ENCODE data around the gene GBX2. TPM values are rescaled to one million over a fixed set of nuclear protein-coding genes. Genes with fewer than 3 reads are reported as not detected.

The GBX2 gene
- total RNA-seq, 1 donor from 2014 or later: 1.8 TPM

- Histone ChIP-seq H2AFZ (ENCODE audit: low read depth, low read length) (no peak overlapping the region), H3K9me3 (ENCODE audit: insufficient read depth, low read depth, low read length) (no peaks in the 10 kb centered on the region), H3K9ac (ENCODE audit: low read length) (no peak overlapping the region), H3K27me3 (ENCODE audit: insufficient read depth, low read length) (peaks cover 27% of the 10 kb centered on the region), H3K79me2 (ENCODE audit: insufficient read depth, low read length) (no peaks in the 10 kb centered on the region), H3K36me3 (ENCODE audit: insufficient read depth, low read length) (no peaks in the 10 kb centered on the region), H3K4me3 (ENCODE audit: insufficient read depth, low read depth, low read length) (no peak overlapping the region), H3K27ac (ENCODE audit: low read depth, low read length) (no peak overlapping the region), H3K4me1 (ENCODE audit: insufficient read depth, low read length) (peaks cover 15% of the 10 kb centered on the region), H4K20me1 (ENCODE audit: insufficient read depth, low read length) (peaks cover 6% of the 10 kb centered on the region), H3K4me2 (ENCODE audit: low read length) (no peak overlapping the region)
- H3K9me3 Mint-ChIP-seq (ENCODE audit: unreplicated experiment): peaks cover 2% of the 10 kb centered on the region
- DNase-seq (ENCODE audit: low read depth) (no peak), FAIRE-seq (no peak)
- H3K27me3 Mint-ChIP-seq (ENCODE audit: low read depth, unreplicated experiment): peaks cover 67% of the 10 kb centered on the region
- H3K36me3 Mint-ChIP-seq (ENCODE audit: low read depth, unreplicated experiment): no peaks in the 10 kb centered on the region
- TF ChIP-seq, protein P1, sequence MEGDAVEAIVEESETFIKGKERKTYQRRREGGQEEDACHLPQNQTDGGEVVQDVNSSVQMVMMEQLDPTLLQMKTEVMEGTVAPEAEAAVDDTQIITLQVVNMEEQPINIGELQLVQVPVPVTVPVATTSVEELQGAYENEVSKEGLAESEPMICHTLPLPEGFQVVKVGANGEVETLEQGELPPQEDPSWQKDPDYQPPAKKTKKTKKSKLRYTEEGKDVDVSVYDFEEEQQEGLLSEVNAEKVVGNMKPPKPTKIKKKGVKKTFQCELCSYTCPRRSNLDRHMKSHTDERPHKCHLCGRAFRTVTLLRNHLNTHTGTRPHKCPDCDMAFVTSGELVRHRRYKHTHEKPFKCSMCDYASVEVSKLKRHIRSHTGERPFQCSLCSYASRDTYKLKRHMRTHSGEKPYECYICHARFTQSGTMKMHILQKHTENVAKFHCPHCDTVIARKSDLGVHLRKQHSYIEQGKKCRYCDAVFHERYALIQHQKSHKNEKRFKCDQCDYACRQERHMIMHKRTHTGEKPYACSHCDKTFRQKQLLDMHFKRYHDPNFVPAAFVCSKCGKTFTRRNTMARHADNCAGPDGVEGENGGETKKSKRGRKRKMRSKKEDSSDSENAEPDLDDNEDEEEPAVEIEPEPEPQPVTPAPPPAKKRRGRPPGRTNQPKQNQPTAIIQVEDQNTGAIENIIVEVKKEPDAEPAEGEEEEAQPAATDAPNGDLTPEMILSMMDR (IDR thresholded peaks at IDR 0.05; ENCODE audit: insufficient read depth, low read depth, low read length): no peak
- TF ChIP-seq EZH2 (IDR thresholded peaks at IDR 0.05; ENCODE audit: insufficient read depth, low read length): no peak
- H3K27ac Mint-ChIP-seq (ENCODE audit: unreplicated experiment): no peak overlapping the region
- H3K4me3 Mint-ChIP-seq (ENCODE audit: unreplicated experiment): no peak overlapping the region
- peaks cover 1% of the 10 kb centered on the region for H3K4me1 Mint-ChIP-seq (ENCODE audit: low read depth, unreplicated experiment)
Measured at GRCh38 chr2:236159778-236160170, 8.4 kb downstream of the GBX2 start.

GRCh38 chr2:236158969-236159777, 9.0 kb downstream of the GBX2 start:
- no peak overlapping the region for H3K9ac ChIP-seq (ENCODE audit: low read length)
- H3K4me3 Mint-ChIP-seq (ENCODE audit: unreplicated experiment): no peak overlapping the region

More at GRCh38 chr2:236158969-236159777, 9.0 kb downstream of the GBX2 start:
- no peak overlapping the region for H3K27ac ChIP-seq (ENCODE audit: low read depth, low read length)
- peaks cover 6% of the 10 kb centered on the region for H4K20me1 ChIP-seq (ENCODE audit: insufficient read depth, low read length)
- no peaks in the 10 kb centered on the region for H3K79me2 ChIP-seq (ENCODE audit: insufficient read depth, low read length)
- FAIRE-seq (no peak), DNase-seq (ENCODE audit: low read depth) (no peak)
- no peaks in the 10 kb centered on the region for H3K36me3 Mint-ChIP-seq (ENCODE audit: low read depth, unreplicated experiment)
- no peak overlapping the region for H2AFZ ChIP-seq (ENCODE audit: low read depth, low read length)
- H3K4me2 ChIP-seq (ENCODE audit: low read length): no peak overlapping the region
- no peaks in the 10 kb centered on the region for H3K36me3 ChIP-seq (ENCODE audit: insufficient read depth, low read length)
- peaks cover 2% of the 10 kb centered on the region for H3K9me3 Mint-ChIP-seq (ENCODE audit: unreplicated experiment)
- H3K27me3 Mint-ChIP-seq (ENCODE audit: low read depth, unreplicated experiment): peaks cover 72% of the 10 kb centered on the region
- TF ChIP-seq, protein P1 (IDR thresholded peaks at IDR 0.05; ENCODE audit: insufficient read depth, low read depth, low read length): no peak
- TF ChIP-seq EZH2 (IDR thresholded peaks at IDR 0.05; ENCODE audit: insufficient read depth, low read length): no peak
- no peak overlapping the region for H3K4me3 ChIP-seq (ENCODE audit: insufficient read depth, low read depth, low read length)
- no peak overlapping the region for H3K27ac Mint-ChIP-seq (ENCODE audit: unreplicated experiment)
- peaks cover 24% of the 10 kb centered on the region for H3K27me3 ChIP-seq (ENCODE audit: insufficient read depth, low read length)
- peaks cover 9% of the 10 kb centered on the region for H3K4me1 ChIP-seq (ENCODE audit: insufficient read depth, low read length)
- no peaks in the 10 kb centered on the region for H3K4me1 Mint-ChIP-seq (ENCODE audit: low read depth, unreplicated experiment)
- no peaks in the 10 kb centered on the region for H3K9me3 ChIP-seq (ENCODE audit: insufficient read depth, low read depth, low read length)
